Osteoblast (primary cell): ENCODE results near the gene TMC1. TPM values are rescaled to one million over a fixed set of nuclear protein-coding genes. Genes with fewer than 3 reads are reported as not detected.
A peak's percentile ranks its signal among the peaks of the same experiment; 100 is the strongest.

Experiments
- DNase-seq: peaks from one replicate; pipeline ENCODE4 v3.0.0; 2011; ENCODE audit warnings: low spot score, mixed read lengths; ENCODE audit not compliant: insufficient read length; ENCODE audit errors: missing footprints
- H2AFZ ChIP-seq: 2 replicates; pipeline ENCODE4 v1.6.0; 2011; ENCODE audit warnings: mild to moderate bottlenecking, low read length
- H3K27ac ChIP-seq: 2 replicates; pipeline ENCODE4 v1.5.1; 2011; ENCODE audit warnings: mild to moderate bottlenecking, low read depth, low read length, moderate library complexity
- H3K27me3 ChIP-seq: 2 replicates; pipeline ENCODE4 v1.6.0; 2012; ENCODE audit warnings: mild to moderate bottlenecking, control low read depth, inconsistent platforms, low read length, moderate library complexity; ENCODE audit not compliant: insufficient read depth
- H3K36me3 ChIP-seq: 2 replicates; pipeline ENCODE4 v1.5.1; 2011; ENCODE audit warnings: mild to moderate bottlenecking, low read length, control low read depth, moderate library complexity; ENCODE audit not compliant: insufficient read depth
- H3K4me1 ChIP-seq: 2 replicates; pipeline ENCODE4 v1.5.1; 2011; ENCODE audit warnings: mild to moderate bottlenecking, low read length, control low read depth, moderate library complexity; ENCODE audit not compliant: insufficient read depth
- H3K4me2 ChIP-seq: 2 replicates; pipeline ENCODE4 v1.6.0; 2011; ENCODE audit warnings: mild to moderate bottlenecking, low read length; ENCODE audit not compliant: insufficient read depth
- H3K4me3 ChIP-seq: fragments of 200-600 bp; sonication (generic); 3 replicates; pipeline ENCODE4 v1.5.1; 2012; ENCODE audit warnings: mild to moderate bottlenecking, low read length, inconsistent platforms; ENCODE audit not compliant: insufficient read depth
- H3K79me2 ChIP-seq: 2 replicates; pipeline ENCODE4 v1.6.0; 2012; ENCODE audit warnings: mild to moderate bottlenecking, low read length, control low read depth, inconsistent platforms; ENCODE audit not compliant: insufficient read depth
- H3K9me3 ChIP-seq: 2 replicates; pipeline ENCODE4 v1.5.1; 2011; ENCODE audit warnings: low read depth, low read length, control low read depth
- H4K20me1 ChIP-seq: 2 replicates; pipeline ENCODE4 v1.6.0; 2012; ENCODE audit warnings: mild to moderate bottlenecking, low read length, control low read depth; ENCODE audit not compliant: insufficient read depth
- total RNA-seq: library from RNA; depleted of rRNA; stranded (reverse); fragments of >200 nt; gene quantifications from 2 replicates; pipeline ENCODE4 v1.2.3, GENCODE V29; 2012
- TF ChIP-seq, protein P1 (sequence below): IDR thresholded peaks from 2 replicates; pipeline ENCODE4 v1.5.1; 2011; ENCODE audit warnings: mild to moderate bottlenecking, low read depth, low read length, moderate library complexity; ENCODE audit errors: extremely low read depth

The TMC1 gene
- total RNA-seq, 1 donor, result under 0.01 TPM

DNA sequence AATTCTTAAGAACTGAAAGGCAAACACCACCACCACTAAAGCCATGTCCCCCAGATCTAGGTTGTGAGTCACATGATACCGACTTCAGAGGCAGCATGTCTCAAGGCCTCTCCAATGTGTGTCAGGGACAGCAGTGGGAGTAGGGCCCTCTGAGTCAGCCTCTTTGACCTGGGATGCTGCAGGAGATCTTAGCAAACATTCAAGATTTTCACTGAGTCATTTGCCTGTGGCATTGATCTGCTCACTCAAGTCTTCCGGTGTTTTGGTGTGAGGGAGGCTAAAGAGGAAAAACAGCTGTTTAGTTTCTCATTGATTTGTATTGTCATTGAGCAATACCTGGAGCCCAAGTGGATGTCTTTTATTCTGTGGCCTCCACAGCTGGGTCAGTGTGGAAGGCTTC is 36.1 kb downstream of the TMC1 start:
- Histone ChIP-seq H3K36me3 (no peaks in the 10 kb centered on the region), H3K4me1 (peaks cover 34% of the 10 kb centered on the region), H3K79me2 (no peaks in the 10 kb centered on the region), H2AFZ (no peak overlapping the region), H3K27ac (peak overlapping the region; percentile 57), H4K20me1 (no peaks in the 10 kb centered on the region), H3K4me2 (peak overlapping the region; percentile 13), H3K9me3 (no peaks in the 10 kb centered on the region), H3K4me3 (no peak overlapping the region), H3K27me3 (no peaks in the 10 kb centered on the region)
- peak; percentile 83 for DNase-seq
- TF ChIP-seq, protein P1, sequence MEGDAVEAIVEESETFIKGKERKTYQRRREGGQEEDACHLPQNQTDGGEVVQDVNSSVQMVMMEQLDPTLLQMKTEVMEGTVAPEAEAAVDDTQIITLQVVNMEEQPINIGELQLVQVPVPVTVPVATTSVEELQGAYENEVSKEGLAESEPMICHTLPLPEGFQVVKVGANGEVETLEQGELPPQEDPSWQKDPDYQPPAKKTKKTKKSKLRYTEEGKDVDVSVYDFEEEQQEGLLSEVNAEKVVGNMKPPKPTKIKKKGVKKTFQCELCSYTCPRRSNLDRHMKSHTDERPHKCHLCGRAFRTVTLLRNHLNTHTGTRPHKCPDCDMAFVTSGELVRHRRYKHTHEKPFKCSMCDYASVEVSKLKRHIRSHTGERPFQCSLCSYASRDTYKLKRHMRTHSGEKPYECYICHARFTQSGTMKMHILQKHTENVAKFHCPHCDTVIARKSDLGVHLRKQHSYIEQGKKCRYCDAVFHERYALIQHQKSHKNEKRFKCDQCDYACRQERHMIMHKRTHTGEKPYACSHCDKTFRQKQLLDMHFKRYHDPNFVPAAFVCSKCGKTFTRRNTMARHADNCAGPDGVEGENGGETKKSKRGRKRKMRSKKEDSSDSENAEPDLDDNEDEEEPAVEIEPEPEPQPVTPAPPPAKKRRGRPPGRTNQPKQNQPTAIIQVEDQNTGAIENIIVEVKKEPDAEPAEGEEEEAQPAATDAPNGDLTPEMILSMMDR, result no peak

DNA sequence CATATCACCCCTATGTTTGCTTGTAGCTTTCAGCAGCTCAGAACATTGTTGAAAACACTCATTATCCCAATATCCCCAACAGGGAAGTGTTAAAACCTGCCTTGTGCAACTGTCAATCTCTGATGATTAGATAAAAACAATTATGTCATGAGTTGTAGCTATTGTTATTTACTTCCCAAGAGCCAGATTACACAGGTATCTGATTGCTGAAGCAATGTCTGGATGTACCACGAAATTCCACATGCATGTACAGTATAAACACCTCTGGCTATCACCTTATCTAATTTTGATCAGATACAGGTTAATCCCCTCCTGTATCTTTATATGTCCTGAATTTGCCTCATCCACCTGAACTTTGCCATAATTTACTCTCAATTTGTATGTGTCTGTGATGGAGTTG is 38.7 kb downstream of the TMC1 start:
- no peaks in the 10 kb centered on the region for H3K79me2 ChIP-seq
- no peaks in the 10 kb centered on the region for H3K36me3 ChIP-seq
- TF ChIP-seq, protein P1, result no peak
- H4K20me1 ChIP-seq, result no peaks in the 10 kb centered on the region
- no peak for DNase-seq
- H3K4me2 ChIP-seq, result no peak overlapping the region
- no peak overlapping the region for H3K27ac ChIP-seq
- no peak overlapping the region for H3K4me3 ChIP-seq
- no peaks in the 10 kb centered on the region for H3K27me3 ChIP-seq
- H3K9me3 ChIP-seq, result no peaks in the 10 kb centered on the region
- no peak overlapping the region for H2AFZ ChIP-seq
- H3K4me1 ChIP-seq, result peaks cover 18% of the 10 kb centered on the region

DNA sequence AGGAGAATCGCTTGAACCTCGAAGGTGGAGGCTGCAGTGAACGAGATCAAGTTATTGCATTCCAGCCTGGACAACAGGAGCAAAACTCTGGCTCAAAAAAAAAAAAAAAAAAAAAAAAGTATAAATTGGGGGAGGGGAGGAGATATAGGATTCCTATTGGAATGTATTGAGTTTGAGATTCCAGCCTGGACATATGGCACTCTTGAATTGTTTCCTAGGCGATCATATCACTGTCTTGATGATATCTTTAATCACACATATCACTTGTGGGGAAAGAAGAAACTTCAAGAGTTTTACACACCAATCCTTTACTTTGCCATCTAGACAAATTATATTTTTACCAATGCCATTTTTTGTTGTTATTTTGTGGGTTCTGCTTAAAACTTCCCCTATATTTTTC is 42.4 kb downstream of the TMC1 start:
- Histone ChIP-seq H3K27me3 (no peaks in the 10 kb centered on the region), H2AFZ (no peak overlapping the region), H3K79me2 (no peaks in the 10 kb centered on the region), H3K9me3 (no peaks in the 10 kb centered on the region), H3K27ac (no peak overlapping the region), H3K36me3 (no peaks in the 10 kb centered on the region), H3K4me1 (no peaks in the 10 kb centered on the region), H3K4me2 (no peak overlapping the region), H4K20me1 (no peaks in the 10 kb centered on the region), H3K4me3 (no peak overlapping the region)
- TF ChIP-seq, protein P1, result no peak
- DNase-seq, result no peak

DNA sequence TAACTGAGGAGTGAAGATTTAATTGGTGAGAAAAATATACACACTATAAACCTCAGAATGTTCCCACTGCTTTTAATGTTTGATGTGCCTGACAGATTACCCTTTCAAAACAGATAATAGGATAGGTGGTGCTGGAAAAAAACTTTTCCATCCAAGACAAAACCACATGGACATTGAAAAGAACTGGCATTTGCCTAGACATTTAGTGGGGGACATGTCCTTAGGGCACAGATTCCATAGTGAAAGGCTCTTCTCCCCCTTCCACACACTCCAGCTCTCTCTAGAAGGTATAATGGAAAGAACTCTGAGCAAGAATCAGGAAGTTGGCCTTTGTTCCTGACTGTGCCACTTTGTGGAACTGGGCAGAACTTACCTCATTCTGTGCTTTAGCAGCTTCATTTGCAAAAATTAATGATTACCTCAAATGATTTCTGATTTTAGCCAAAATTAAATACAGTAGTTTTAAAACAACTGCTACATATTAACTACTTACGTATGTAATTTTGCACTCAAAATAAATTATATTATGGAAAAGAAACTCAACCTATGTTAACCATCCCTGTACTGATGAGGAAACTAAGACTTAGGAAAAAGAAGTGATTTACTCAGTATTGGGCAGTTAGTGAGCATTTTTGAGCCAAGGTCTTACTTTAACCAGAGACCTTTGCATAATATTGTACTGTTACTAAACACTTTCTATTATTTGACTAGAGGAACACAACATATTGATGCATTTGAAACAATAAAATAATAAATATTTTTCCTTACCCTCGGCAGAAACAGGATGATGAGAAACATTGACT is 43.3 kb downstream of the TMC1 start:
- no peaks in the 10 kb centered on the region for H3K79me2 ChIP-seq
- H3K36me3 ChIP-seq, result no peaks in the 10 kb centered on the region
- no peaks in the 10 kb centered on the region for H4K20me1 ChIP-seq
- peak overlapping the region; percentile 18 for H2AFZ ChIP-seq
- no peak for DNase-seq
- H3K4me1 ChIP-seq, result no peaks in the 10 kb centered on the region
- H3K27ac ChIP-seq, result no peak overlapping the region
- TF ChIP-seq, protein P1, result no peak
- H3K27me3 ChIP-seq, result no peaks in the 10 kb centered on the region
- H3K9me3 ChIP-seq, result no peaks in the 10 kb centered on the region
- no peak overlapping the region for H3K4me3 ChIP-seq
- no peak overlapping the region for H3K4me2 ChIP-seq
